ENCODE measurements around the gene CORO7.

DNA sequence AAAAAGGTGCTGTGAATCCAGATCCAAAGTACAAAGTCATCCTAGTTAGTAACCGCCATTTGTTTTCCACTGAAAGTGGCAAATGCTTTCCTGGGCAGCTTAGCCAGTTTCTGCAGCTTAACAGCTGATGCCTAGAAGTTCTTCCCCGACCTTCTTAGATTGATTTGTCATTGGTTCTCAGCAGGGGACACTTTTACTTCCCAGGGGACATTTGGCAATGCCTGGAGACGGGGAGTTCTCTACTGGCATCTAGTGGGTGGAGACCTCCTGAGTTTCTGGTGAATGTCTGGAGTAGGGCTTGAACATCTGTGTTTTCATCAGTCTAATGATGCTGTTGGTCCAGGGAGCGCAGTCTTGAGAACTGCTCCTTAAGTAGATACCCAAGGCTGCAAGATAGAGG is 16.8 kb upstream of the CORO7 start:
- no peak for TF ChIP-seq ZFX (IDR thresholded peaks at IDR 0.05; ENCODE audit: borderline replicate concordance)
- TF ChIP-seq, protein P1, sequence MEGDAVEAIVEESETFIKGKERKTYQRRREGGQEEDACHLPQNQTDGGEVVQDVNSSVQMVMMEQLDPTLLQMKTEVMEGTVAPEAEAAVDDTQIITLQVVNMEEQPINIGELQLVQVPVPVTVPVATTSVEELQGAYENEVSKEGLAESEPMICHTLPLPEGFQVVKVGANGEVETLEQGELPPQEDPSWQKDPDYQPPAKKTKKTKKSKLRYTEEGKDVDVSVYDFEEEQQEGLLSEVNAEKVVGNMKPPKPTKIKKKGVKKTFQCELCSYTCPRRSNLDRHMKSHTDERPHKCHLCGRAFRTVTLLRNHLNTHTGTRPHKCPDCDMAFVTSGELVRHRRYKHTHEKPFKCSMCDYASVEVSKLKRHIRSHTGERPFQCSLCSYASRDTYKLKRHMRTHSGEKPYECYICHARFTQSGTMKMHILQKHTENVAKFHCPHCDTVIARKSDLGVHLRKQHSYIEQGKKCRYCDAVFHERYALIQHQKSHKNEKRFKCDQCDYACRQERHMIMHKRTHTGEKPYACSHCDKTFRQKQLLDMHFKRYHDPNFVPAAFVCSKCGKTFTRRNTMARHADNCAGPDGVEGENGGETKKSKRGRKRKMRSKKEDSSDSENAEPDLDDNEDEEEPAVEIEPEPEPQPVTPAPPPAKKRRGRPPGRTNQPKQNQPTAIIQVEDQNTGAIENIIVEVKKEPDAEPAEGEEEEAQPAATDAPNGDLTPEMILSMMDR (IDR thresholded peaks at IDR 0.05), result no peak
